HG03108 (cell line): ENCODE measurements around the gene FNTB.

Experiments used
- ATAC-seq: cut with Tn5 transposase; IDR thresholded peaks from one replicate; pipeline ENCODE4 v1.9.1; 2021; ENCODE audit warnings: moderate library complexity; ENCODE audit not compliant: unreplicated experiment

Gene FNTB

GRCh38 chr14:65044596-65044959 is 57.9 kb downstream of the FNTB start:
- no peak for ATAC-seq

GRCh38 chr14:65045006-65045405 is 58.3 kb downstream of the FNTB start:
- ATAC-seq, result no peak

GRCh38 chr14:65045709-65046108 is 59.0 kb downstream of the FNTB start:
- ATAC-seq, result no peak

GRCh38 chr14:65052832-65053231 is 66.1 kb downstream of the FNTB start:
- ATAC-seq, result no peak

- ATAC-seq, result no peak
Observed at GRCh38 chr14:65053466-65053865, 66.8 kb downstream of the FNTB start.

- no peak for ATAC-seq
Observed at GRCh38 chr14:65054471-65055085, 67.9 kb downstream of the FNTB start.

- no peak for ATAC-seq
Observed at GRCh38 chr14:65057695-65058094, 71.0 kb downstream of the FNTB start.

- ATAC-seq, result no peak
Observed at GRCh38 chr14:65062096-65063075, 75.7 kb downstream of the FNTB start.

- ATAC-seq, result no peak
Observed at GRCh38 chr14:65065719-65066118, 79.0 kb downstream of the FNTB start.

- no peak for ATAC-seq
Observed at GRCh38 chr14:65069874-65070413, 83.2 kb downstream of the FNTB start.

GRCh38 chr14:65070471-65070976 is 83.8 kb downstream of the FNTB start:
- no peak for ATAC-seq

GRCh38 chr14:65071544-65071943 is 84.8 kb downstream of the FNTB start:
- no peak for ATAC-seq

- no peak for ATAC-seq
Observed at GRCh38 chr14:65072256-65072655, 85.6 kb downstream of the FNTB start.

- ATAC-seq, result no peak
Observed at GRCh38 chr14:65072937-65073336, 86.2 kb downstream of the FNTB start.

- ATAC-seq, result no peak
Observed at GRCh38 chr14:65073605-65074201, 87.0 kb downstream of the FNTB start.

GRCh38 chr14:65074449-65075150 is 87.9 kb downstream of the FNTB start:
- ATAC-seq, result no peak

GRCh38 chr14:65075628-65076325 is 89.1 kb downstream of the FNTB start:
- ATAC-seq, result no peak

GRCh38 chr14:65077318-65077717 is 90.6 kb downstream of the FNTB start:
- no peak for ATAC-seq

- no peak for ATAC-seq
Observed at GRCh38 chr14:65079201-65079600, 92.5 kb downstream of the FNTB start.

GRCh38 chr14:65079768-65080167 is 93.1 kb downstream of the FNTB start:
- no peak for ATAC-seq
